Natural killer cell (primary cell): Measurements from ENCODE around the gene FBH1. TPM values are rescaled to one million over a fixed set of nuclear protein-coding genes. Genes with fewer than 3 reads are reported as not detected.
A peak's percentile ranks its signal among the peaks of the same experiment; 100 is the strongest.

Experiments used
- ATAC-seq, 3 donors: fragments of 150-1000 bp in 2 of 3; fragments of 200-7000 bp in 1 of 3; cut with Tn5 transposase; 1 replicate in 1 of 3; 2 replicates in 2 of 3; pipeline ENCODE4 v1.10.0; 2021; ENCODE audit warnings: mild to moderate bottlenecking in 2 of 3, moderate library complexity in 2 of 3
- DNase-seq, 2 donors: peaks; one replicate each; pipeline versions ENCODE4 v3.0.0 to v3.0.0-alpha.2; 2013 to 2021; ENCODE audit warnings: mixed read lengths in 1 of 2
- H3K27ac ChIP-seq: one replicate; pipeline ENCODE4 v1.5.1; 2013; ENCODE audit warnings: mild to moderate bottlenecking, low read length
- H3K27me3 ChIP-seq: one replicate; pipeline ENCODE4 v1.6.1; 2013; ENCODE audit warnings: low read length; ENCODE audit not compliant: control insufficient read depth, insufficient read depth
- H3K36me3 ChIP-seq: one replicate; pipeline ENCODE4 v1.6.1; 2013; ENCODE audit warnings: low read length; ENCODE audit not compliant: control insufficient read depth, insufficient read depth
- H3K4me1 ChIP-seq: one replicate; pipeline ENCODE4 v1.6.1; 2013; ENCODE audit warnings: low read length; ENCODE audit not compliant: control insufficient read depth, insufficient read depth
- H3K4me3 ChIP-seq: one replicate; pipeline ENCODE4 v1.5.1; 2013; ENCODE audit warnings: low read length
- H3K9me3 ChIP-seq: one replicate; pipeline ENCODE4 v1.6.1; 2013; ENCODE audit warnings: low read length; ENCODE audit not compliant: control insufficient read depth, insufficient read depth
- H3K27ac Mint-ChIP-seq, 2 donors: one replicate each; pipeline ENCODE4 v1.8.0; 2022; ENCODE audit warnings: mild to moderate bottlenecking in 2 of 2, mixed read lengths in 2 of 2, moderate library complexity in 1 of 2
- H3K27me3 Mint-ChIP-seq, 2 donors: one replicate each; pipeline ENCODE4 v1.8.0; 2022; ENCODE audit warnings: low read depth in 2 of 2, mixed read lengths in 2 of 2
- H3K36me3 Mint-ChIP-seq: one replicate; pipeline ENCODE4 v1.8.0; 2022; ENCODE audit warnings: mixed read lengths
- H3K4me1 Mint-ChIP-seq, 2 donors: one replicate each; pipeline ENCODE4 v1.8.0; 2022; ENCODE audit warnings: mixed read lengths in 2 of 2
- H3K4me3 Mint-ChIP-seq: one replicate; pipeline ENCODE4 v1.8.0; 2022; ENCODE audit warnings: mild to moderate bottlenecking, moderate library complexity, mixed read lengths
- H3K9me3 Mint-ChIP-seq, 2 donors: one replicate each; pipeline ENCODE4 v1.8.0; 2022; ENCODE audit warnings: mixed read lengths in 2 of 2
- CTCF ChIP-seq: fragments of 200-600 bp; IDR thresholded peaks from one replicate; pipeline ENCODE4 v1.8.0; 2022; ENCODE audit warnings: antibody characterized with exemption
- WGBS: methylation state at CpG from one replicate; pipeline ENCODE4 v1.1.7; 2013; ENCODE audit warnings: missing lambda C conversion rate; ENCODE audit not compliant: insufficient coverage; 5-methylcytosine and 5-hydroxymethylcytosine counted together
- intact Hi-C: fragments of 100-400 bp; cut with micrococcal nuclease; formaldehyde crosslinking; loops from one replicate; pipeline ENCODE4 v1.14.2; 2022
- total RNA-seq, 4 donors: library from RNA; stranded (reverse); fragments of 120-200 nt in 1 of 4; gene quantifications; one replicate each; pipeline versions ENCODE4 v1.2.3 to v1.2.4, GENCODE V29; 2013 to 2022

FBH1 gene
- total RNA-seq, 3 donors from 2014 or later (not counting 1 experiment from before 2014, with no cell fraction given) = 49.3 to 64.9 (median 62.7) TPM

- Histone ChIP-seq H3K4me3 (no peak overlapping the region), H3K27me3 (no peaks in the 10 kb centered on the region), H3K4me1 (peaks cover 14% of the 10 kb centered on the region), H3K36me3 (peaks cover 17% of the 10 kb centered on the region), H3K27ac (peak overlapping the region; percentile 0), H3K9me3 (peaks cover 5% of the 10 kb centered on the region)
- WGBS = 74% methylated on average over 5 of the region's 5 CpGs
- H3K4me1 Mint-ChIP-seq = peaks cover 40 to 44% of the 10 kb centered on the region in 2 donors
- intact Hi-C loops = no loop called here
- H3K27ac Mint-ChIP-seq = peak overlapping the region; percentile 45 to 82
- no peaks in the 10 kb centered on the region for H3K27me3 Mint-ChIP-seq
- H3K4me3 Mint-ChIP-seq = no peak overlapping the region
- no peak for DNase-seq
- H3K36me3 Mint-ChIP-seq = no peaks in the 10 kb centered on the region
- ATAC-seq = no peak
- no peak for TF ChIP-seq CTCF
- H3K9me3 Mint-ChIP-seq = no peaks in the 10 kb centered on the region
Observed at GRCh38 chr10:5896208-5897052, 6.4 kb downstream of the FBH1 start.

GRCh38 chr10:5897053-5897340, 7.0 kb downstream of the FBH1 start:
- Mint-ChIP-seq H3K9me3 (no peaks in the 10 kb centered on the region), H3K27me3 (no peaks in the 10 kb centered on the region), H3K27ac (peak overlapping the region; percentile 3 to 45), H3K4me1 (peaks cover 38 to 40% of the 10 kb centered on the region in 2 donors), H3K4me3 (no peak overlapping the region), H3K36me3 (no peaks in the 10 kb centered on the region)
- ATAC-seq (peak in 1 of 3 donors; percentile 42), DNase-seq (no peak)
- Histone ChIP-seq H3K27ac (no peak overlapping the region), H3K9me3 (peaks cover 5% of the 10 kb centered on the region), H3K27me3 (no peaks in the 10 kb centered on the region), H3K4me1 (peaks cover 11% of the 10 kb centered on the region), H3K4me3 (no peak overlapping the region), H3K36me3 (peaks cover 17% of the 10 kb centered on the region)
- 80% methylated on average over 4 of the region's 4 CpGs for WGBS
- intact Hi-C loops = no loop called here
- TF ChIP-seq CTCF = no peak

- Mint-ChIP-seq H3K9me3 (no peaks in the 10 kb centered on the region), H3K4me3 (no peak overlapping the region), H3K36me3 (no peaks in the 10 kb centered on the region), H3K27me3 (no peaks in the 10 kb centered on the region), H3K27ac (peak overlapping the region in 1 of 2 donors; percentile 3), H3K4me1 (peaks cover 33 to 35% of the 10 kb centered on the region in 2 donors)
- Histone ChIP-seq H3K27me3 (no peaks in the 10 kb centered on the region), H3K9me3 (peaks cover 5% of the 10 kb centered on the region), H3K4me3 (no peak overlapping the region), H3K4me1 (peaks cover 11% of the 10 kb centered on the region), H3K36me3 (peaks cover 17% of the 10 kb centered on the region), H3K27ac (no peak overlapping the region)
- no peak for TF ChIP-seq CTCF
- WGBS = 96% methylated on average over 8 of the region's 8 CpGs
- intact Hi-C loops = no loop called here
- ATAC-seq = no peak
- no peak for DNase-seq
Observed at GRCh38 chr10:5897504-5897903, 7.5 kb downstream of the FBH1 start.
